Colonic mucosa (tissue), 4 donors: ENCODE measurements around the gene SLC6A14. TPM values are rescaled to one million over a fixed set of nuclear protein-coding genes. Genes with fewer than 3 reads are reported as not detected.
A peak's percentile ranks its signal among the peaks of the same experiment; 100 is the strongest.

ENCODE experiments used
- DNase-seq: peaks from one replicate; pipeline ENCODE4 v3.0.0-alpha.2; 2020
- H3K27ac ChIP-seq: fragments of 200-600 bp; one replicate; pipeline ENCODE4 v1.8.0; 2021
- H3K27me3 ChIP-seq: fragments of 200-600 bp; one replicate; pipeline ENCODE4 v1.8.0; 2021
- H3K36me3 ChIP-seq: fragments of 200-600 bp; one replicate; pipeline ENCODE4 v1.8.0; 2021
- H3K4me1 ChIP-seq: fragments of 200-600 bp; one replicate; pipeline ENCODE4 v1.8.0; 2021; ENCODE audit warnings: mild to moderate bottlenecking
- H3K4me3 ChIP-seq: fragments of 200-600 bp; one replicate; pipeline ENCODE4 v1.8.0; 2021
- H3K9ac ChIP-seq, 2 donors: one replicate each; pipeline ENCODE4 v1.7.0; 2013; ENCODE audit warnings: control low read depth in 2 of 2, low read depth in 2 of 2, low read length in 2 of 2
- H3K9me3 ChIP-seq: fragments of 200-600 bp; one replicate; pipeline ENCODE4 v1.8.0; 2021
- intact Hi-C: fragments of 100-400 bp; cut with DNase I; formaldehyde crosslinking; loops from one replicate; pipeline ENCODE4 v1.14.1; 2022
- total RNA-seq, 2 donors: library from RNA; stranded (reverse); fragmentation: NEBNext Ultra II Directional in 1 of 2; extraction: Animal tissue kit (Norgen Biotek cat#: 25700) in 1 of 2; gene quantifications; one replicate each; pipeline ENCODE4 v1.2.1, GENCODE V29; 2021
- TF ChIP-seq, protein P1 (sequence below): fragments of 200-600 bp; IDR thresholded peaks from one replicate; pipeline ENCODE4 v1.8.0; 2022; ENCODE audit warnings: antibody characterized with exemption, mild to moderate bottlenecking
- donor health status: healthy.
- donor health status: DM: no; HTN: no; CAD: no.
- donor health status: DM: no; HTN: no; CAD: no.

Gene SLC6A14, protein sequence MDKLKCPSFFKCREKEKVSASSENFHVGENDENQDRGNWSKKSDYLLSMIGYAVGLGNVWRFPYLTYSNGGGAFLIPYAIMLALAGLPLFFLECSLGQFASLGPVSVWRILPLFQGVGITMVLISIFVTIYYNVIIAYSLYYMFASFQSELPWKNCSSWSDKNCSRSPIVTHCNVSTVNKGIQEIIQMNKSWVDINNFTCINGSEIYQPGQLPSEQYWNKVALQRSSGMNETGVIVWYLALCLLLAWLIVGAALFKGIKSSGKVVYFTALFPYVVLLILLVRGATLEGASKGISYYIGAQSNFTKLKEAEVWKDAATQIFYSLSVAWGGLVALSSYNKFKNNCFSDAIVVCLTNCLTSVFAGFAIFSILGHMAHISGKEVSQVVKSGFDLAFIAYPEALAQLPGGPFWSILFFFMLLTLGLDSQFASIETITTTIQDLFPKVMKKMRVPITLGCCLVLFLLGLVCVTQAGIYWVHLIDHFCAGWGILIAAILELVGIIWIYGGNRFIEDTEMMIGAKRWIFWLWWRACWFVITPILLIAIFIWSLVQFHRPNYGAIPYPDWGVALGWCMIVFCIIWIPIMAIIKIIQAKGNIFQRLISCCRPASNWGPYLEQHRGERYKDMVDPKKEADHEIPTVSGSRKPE
- total RNA-seq = 1 to 10 TPM in 1 of 2 donors, under 1 TPM in 1; 0.82 to 1.8 TPM

DNA sequence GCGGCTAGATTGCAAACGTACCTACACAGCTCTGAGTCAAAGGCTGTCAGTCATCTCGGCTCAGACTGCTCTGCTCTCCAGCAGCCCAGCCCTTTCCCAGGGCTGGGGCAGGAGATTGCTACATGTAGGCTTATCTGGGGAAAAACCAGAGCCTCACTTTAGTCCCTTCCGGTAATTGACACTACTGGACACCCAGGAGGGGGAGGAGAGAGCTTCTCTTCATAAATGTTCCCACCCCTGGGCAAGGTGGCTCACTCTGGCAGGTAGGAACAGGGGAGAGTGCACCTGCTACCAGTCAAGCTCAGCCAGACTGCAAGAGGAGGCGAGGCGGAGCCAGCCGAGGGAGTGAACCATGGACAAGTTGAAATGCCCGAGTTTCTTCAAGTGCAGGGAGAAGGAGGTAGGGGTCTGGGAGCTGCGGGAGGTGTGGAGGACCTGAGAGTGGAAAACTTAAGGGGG lies at the start of gene SLC6A14:
Gene SLC6A14, plus strand, starts transcription at position 249 of the 459 bp plus-strand sequence. Its CDS starts 104 bp downstream, at position 353.
- TF ChIP-seq, protein P1, sequence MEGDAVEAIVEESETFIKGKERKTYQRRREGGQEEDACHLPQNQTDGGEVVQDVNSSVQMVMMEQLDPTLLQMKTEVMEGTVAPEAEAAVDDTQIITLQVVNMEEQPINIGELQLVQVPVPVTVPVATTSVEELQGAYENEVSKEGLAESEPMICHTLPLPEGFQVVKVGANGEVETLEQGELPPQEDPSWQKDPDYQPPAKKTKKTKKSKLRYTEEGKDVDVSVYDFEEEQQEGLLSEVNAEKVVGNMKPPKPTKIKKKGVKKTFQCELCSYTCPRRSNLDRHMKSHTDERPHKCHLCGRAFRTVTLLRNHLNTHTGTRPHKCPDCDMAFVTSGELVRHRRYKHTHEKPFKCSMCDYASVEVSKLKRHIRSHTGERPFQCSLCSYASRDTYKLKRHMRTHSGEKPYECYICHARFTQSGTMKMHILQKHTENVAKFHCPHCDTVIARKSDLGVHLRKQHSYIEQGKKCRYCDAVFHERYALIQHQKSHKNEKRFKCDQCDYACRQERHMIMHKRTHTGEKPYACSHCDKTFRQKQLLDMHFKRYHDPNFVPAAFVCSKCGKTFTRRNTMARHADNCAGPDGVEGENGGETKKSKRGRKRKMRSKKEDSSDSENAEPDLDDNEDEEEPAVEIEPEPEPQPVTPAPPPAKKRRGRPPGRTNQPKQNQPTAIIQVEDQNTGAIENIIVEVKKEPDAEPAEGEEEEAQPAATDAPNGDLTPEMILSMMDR = no peak
- Histone ChIP-seq H3K4me1 (no peaks in the 10 kb centered on the region), H3K9ac (no peak within 1 kb of the TSS), H3K9me3 (no peaks in the 10 kb centered on the region), H3K36me3 (no peaks in the 10 kb centered on the region), H3K4me3 (no peak within 1 kb of the TSS), H3K27me3 (no peaks in the 10 kb centered on the region), H3K27ac (peak within 1 kb of the TSS; percentile 33)
- intact Hi-C loops = no loop called here
- DNase-seq = peak; percentile 25

DNA sequence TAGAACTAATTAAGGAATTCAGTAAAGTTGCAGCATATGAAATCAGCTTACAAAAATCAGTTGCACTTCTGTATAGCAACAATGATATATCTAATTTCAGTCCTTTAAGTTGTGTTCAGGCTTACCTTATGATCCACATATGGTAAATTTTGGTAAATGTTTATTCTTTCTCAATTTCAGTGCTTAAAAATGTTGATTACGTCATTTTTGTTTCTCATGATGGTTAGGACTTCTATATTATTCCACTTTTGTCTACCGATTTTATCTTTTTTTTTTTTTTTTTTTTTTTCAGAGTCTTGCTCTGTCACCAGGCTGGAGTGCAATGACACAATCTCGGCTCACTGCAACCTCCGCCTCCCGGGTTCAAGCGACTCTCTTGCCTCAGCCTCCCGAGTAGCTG lies 40.7 kb upstream of the SLC6A14 start:
- intact Hi-C loops = no loop called here
- H3K4me1 ChIP-seq = no peaks in the 10 kb centered on the region
- TF ChIP-seq, protein P1 = no peak
- no peak for DNase-seq
- no peaks in the 10 kb centered on the region for H3K36me3 ChIP-seq
- no peak overlapping the region for H3K9ac ChIP-seq
- no peaks in the 10 kb centered on the region for H3K9me3 ChIP-seq
- H3K27ac ChIP-seq = no peak overlapping the region
- no peaks in the 10 kb centered on the region for H3K27me3 ChIP-seq
- H3K4me3 ChIP-seq = no peak overlapping the region

DNA sequence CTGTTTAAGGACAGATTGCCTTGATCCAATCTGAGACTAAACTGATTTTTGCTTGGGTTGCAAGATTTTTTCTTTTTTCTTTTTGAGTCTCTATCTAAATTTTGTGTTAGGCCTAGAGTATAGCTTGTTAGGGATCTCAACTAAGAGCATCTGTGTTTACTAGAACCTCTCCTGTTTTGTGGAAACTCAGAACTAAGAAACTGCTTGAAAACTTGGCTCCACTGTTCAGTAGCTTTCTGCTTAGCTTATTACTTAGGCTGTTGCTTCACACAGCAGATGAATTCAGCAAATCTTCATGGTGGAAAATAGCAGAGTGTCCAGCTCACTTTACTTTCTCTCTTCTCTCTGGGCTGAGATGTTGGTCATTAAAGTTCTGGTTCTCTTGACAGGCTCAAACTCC lies 36.7 kb upstream of the SLC6A14 start:
- H3K27ac ChIP-seq = no peak overlapping the region
- H3K4me1 ChIP-seq = no peaks in the 10 kb centered on the region
- no peak for DNase-seq
- TF ChIP-seq, protein P1 = no peak
- no peaks in the 10 kb centered on the region for H3K9me3 ChIP-seq
- H3K36me3 ChIP-seq = no peaks in the 10 kb centered on the region
- intact Hi-C loops = no loop called here
- no peaks in the 10 kb centered on the region for H3K27me3 ChIP-seq
- no peak overlapping the region for H3K9ac ChIP-seq
- no peak overlapping the region for H3K4me3 ChIP-seq

DNA sequence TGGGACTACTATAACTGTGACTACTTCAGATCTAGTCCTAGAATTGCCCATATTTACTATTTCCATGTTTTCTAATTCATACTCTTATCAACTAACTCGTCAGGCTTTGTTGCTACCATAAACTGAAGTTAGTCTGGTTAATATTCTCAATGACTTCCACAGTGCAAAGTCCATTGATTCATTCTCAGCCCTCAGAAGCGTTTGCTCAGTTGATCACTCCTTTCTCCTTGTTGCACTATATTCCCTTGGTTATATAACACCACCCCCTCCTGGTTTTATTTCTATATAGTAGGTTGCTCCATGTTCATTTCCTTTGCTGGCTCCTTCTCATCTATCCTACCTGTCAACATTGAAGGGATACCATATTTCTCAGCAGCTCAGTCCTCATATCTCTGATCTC lies 27.2 kb upstream of the SLC6A14 start:
- H3K36me3 ChIP-seq = no peaks in the 10 kb centered on the region
- H3K27ac ChIP-seq = no peak overlapping the region
- no peak overlapping the region for H3K4me3 ChIP-seq
- no peak for DNase-seq
- H3K4me1 ChIP-seq = no peaks in the 10 kb centered on the region
- intact Hi-C loops = no loop called here
- TF ChIP-seq, protein P1 = no peak
- H3K9me3 ChIP-seq = no peaks in the 10 kb centered on the region
- no peak overlapping the region for H3K9ac ChIP-seq
- H3K27me3 ChIP-seq = no peaks in the 10 kb centered on the region

DNA sequence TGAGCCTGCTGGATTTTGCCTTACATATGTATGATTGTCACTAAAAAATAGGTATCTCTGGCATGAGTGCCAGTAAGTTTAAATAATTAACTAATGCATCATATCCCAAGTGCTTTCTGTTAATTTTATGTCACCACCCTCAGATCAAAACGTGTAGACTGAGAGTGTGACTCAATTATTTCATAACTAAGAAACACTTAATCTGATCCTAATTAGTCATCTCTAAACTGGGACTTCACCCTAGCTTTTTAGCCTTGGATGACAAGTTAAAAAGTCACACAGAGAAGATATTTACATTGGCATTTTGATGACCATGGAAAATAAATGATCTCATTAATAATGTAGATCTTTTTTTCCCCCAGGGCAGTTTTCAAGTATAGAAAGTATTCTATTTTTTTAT lies 23.1 kb upstream of the SLC6A14 start:
- no peak overlapping the region for H3K27ac ChIP-seq
- no peaks in the 10 kb centered on the region for H3K4me1 ChIP-seq
- intact Hi-C loops = loop anchor here (10.0 kb wide), 1 partner anchor 208 kb away; no protein-coding TSS in a partner anchor

More for the DNA sequence above, 23.1 kb upstream of the SLC6A14 start:
- Histone ChIP-seq H3K36me3 (no peaks in the 10 kb centered on the region), H3K9ac (no peak overlapping the region), H3K27me3 (no peaks in the 10 kb centered on the region), H3K4me3 (no peak overlapping the region), H3K9me3 (no peaks in the 10 kb centered on the region)
- DNase-seq = no peak
- TF ChIP-seq, protein P1 = no peak
